WTC11 (cell line): ENCODE results near the gene C2orf15. TPM values are rescaled to one million over a fixed set of nuclear protein-coding genes. Genes with fewer than 3 reads are reported as not detected.

Experiments
- ATAC-seq: fragments of 200-7000 bp; cut with Tn5 transposase; 2 replicates; pipeline ENCODE4 v1.10.0; 2021; ENCODE audit warnings: mild to moderate bottlenecking, moderate library complexity
- CTCF ChIA-PET: fragments of 300-600 bp; sonication (Branson Sonifier 250); formaldehyde crosslinking; loops from one replicate; lab custom pipeline; 2021; ENCODE audit warnings: antibody characterized with exemption; lab: Charles Lee
- POLR2A ChIA-PET: fragments of 350-600 bp; sonication (Branson Sonifier 250); formaldehyde crosslinking; loops from one replicate; lab custom pipeline; 2021; ENCODE audit warnings: antibody characterized with exemption; lab: Charles Lee
- DNase-seq: peaks from one replicate; pipeline ENCODE4 v3.0.0; 2021; ENCODE audit warnings: low spot score
- H3K27ac Mint-ChIP-seq: 2 replicates; pipeline ENCODE4 v1.8.0; 2021; ENCODE audit warnings: mixed read lengths
- H3K27me3 Mint-ChIP-seq: 2 replicates; pipeline ENCODE4 v1.8.0; 2021; ENCODE audit warnings: low read depth, mild to moderate bottlenecking, moderate library complexity, mixed read lengths
- H3K36me3 Mint-ChIP-seq: 2 replicates; pipeline ENCODE4 v1.8.0; 2021; ENCODE audit warnings: mixed read lengths
- H3K4me1 Mint-ChIP-seq: 2 replicates; pipeline ENCODE4 v1.8.0; 2022; ENCODE audit warnings: mixed read lengths
- H3K4me3 Mint-ChIP-seq: 2 replicates; pipeline ENCODE4 v1.8.0; 2021; ENCODE audit warnings: mild to moderate bottlenecking, moderate library complexity, mixed read lengths
- H3K9me3 Mint-ChIP-seq: 2 replicates; pipeline ENCODE4 v1.8.0; 2021; ENCODE audit warnings: mixed read lengths
- GTF2I ChIP-seq: fragments of 250-450 bp; sonication (Bioruptor Pico); conservative IDR thresholded peaks from 2 replicates; pipeline ENCODE4 v1.4.0; 2021; ENCODE audit warnings: mild to moderate bottlenecking
- MXD4 ChIP-seq: fragments of 250-450 bp; sonication (Bioruptor Pico); IDR thresholded peaks from 2 replicates; pipeline ENCODE4 v1.8.0; 2021; ENCODE audit warnings: mild to moderate bottlenecking, moderate library complexity, borderline replicate concordance
- NR1H2 ChIP-seq: sonication (generic); formaldehyde crosslinking; IDR thresholded peaks from 2 replicates; pipeline ENCODE4 v1.9.0; 2021; ENCODE audit warnings: mild to moderate bottlenecking, moderate library complexity, missing genetic modification reagents
- OVOL2 ChIP-seq: fragments of 250-450 bp; sonication (Bioruptor Pico); IDR thresholded peaks from 2 replicates; pipeline ENCODE4 v1.9.0; 2021; ENCODE audit warnings: mild to moderate bottlenecking, borderline replicate concordance
- ZNF138 ChIP-seq: sonication (generic); formaldehyde crosslinking; conservative IDR thresholded peaks from 2 replicates; pipeline ENCODE4 v1.8.1; 2022; ENCODE audit warnings: mild to moderate bottlenecking, moderate library complexity, missing genetic modification reagents
- ZNF317 ChIP-seq: sonication (generic); formaldehyde crosslinking; IDR thresholded peaks from 2 replicates; pipeline ENCODE4 v1.8.1; 2023; ENCODE audit warnings: low read depth, mild to moderate bottlenecking, moderate library complexity, missing genetic modification reagents, borderline replicate concordance
- ZNF396 ChIP-seq: fragments of 250-450 bp; sonication (Bioruptor Pico); IDR thresholded peaks from 2 replicates; pipeline ENCODE4 v1.8.0; 2021; ENCODE audit warnings: mild to moderate bottlenecking, moderate library complexity, borderline replicate concordance
- total RNA-seq: library from RNA; stranded (reverse); gene quantifications from 3 replicates; pipeline ENCODE4 v1.2.3, GENCODE V29; 2021
- TF ChIP-seq, protein P1 (sequence below): sonication (generic); formaldehyde crosslinking; IDR thresholded peaks from 2 replicates; pipeline ENCODE4 v1.8.0; 2023; ENCODE audit warnings: missing genetic modification reagents, mild to moderate bottlenecking, borderline replicate concordance
- TF ChIP-seq, protein P2 (sequence below): sonication (generic); formaldehyde crosslinking; conservative IDR thresholded peaks from 2 replicates; pipeline ENCODE4 v1.8.1; 2023; ENCODE audit warnings: mild to moderate bottlenecking, low read depth, missing genetic modification reagents, moderate library complexity
- TF ChIP-seq, protein P3 (sequence below): sonication (generic); formaldehyde crosslinking; IDR thresholded peaks from 2 replicates; pipeline ENCODE4 v1.8.1; 2022; ENCODE audit warnings: low read depth, missing genetic modification reagents, borderline replicate concordance
- TF ChIP-seq, protein P4 (sequence below): sonication (generic); formaldehyde crosslinking; IDR thresholded peaks from 2 replicates; pipeline ENCODE4 v1.8.0; 2022; ENCODE audit warnings: mild to moderate bottlenecking, missing genetic modification reagents
- TF ChIP-seq, protein P5 (sequence below): fragments of 250-450 bp; sonication (Bioruptor Pico); IDR thresholded peaks from 2 replicates; pipeline ENCODE4 v1.9.0; 2021; ENCODE audit warnings: mild to moderate bottlenecking
- TF ChIP-seq, protein P6 (sequence below): sonication (generic); formaldehyde crosslinking; IDR thresholded peaks from 2 replicates; pipeline ENCODE4 v1.8.0; 2022; ENCODE audit warnings: mild to moderate bottlenecking, missing genetic modification reagents
- TF ChIP-seq, protein P7 (sequence below): sonication (generic); formaldehyde crosslinking; IDR thresholded peaks from 2 replicates; pipeline ENCODE4 v1.8.1; 2023; ENCODE audit warnings: mild to moderate bottlenecking, missing genetic modification reagents, borderline replicate concordance

Gene C2orf15
- total RNA-seq, 1 experiment from 2014 or later, result 6.1 TPM

DNA sequence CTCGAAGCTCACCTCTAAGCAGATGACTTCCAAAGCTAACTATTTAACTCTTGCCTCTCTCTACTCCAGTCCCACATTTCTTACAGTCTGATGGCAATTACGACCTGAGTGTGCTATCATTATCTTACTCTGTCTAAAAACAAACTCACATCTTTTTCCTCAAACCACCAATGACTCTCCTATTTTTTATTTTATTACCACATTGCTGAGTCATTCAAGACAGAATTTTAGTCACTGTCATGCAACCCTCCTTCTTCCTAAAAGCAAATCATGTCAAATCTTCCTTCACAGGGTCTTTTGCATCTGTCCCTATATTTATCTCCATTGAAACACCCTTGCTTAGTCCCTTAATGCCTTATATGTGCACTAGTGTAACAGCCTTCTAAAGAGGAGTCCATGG, 34.6 kb upstream of the C2orf15 start:
- no peaks in the 10 kb centered on the region for H3K36me3 Mint-ChIP-seq
- no peak overlapping the region for H3K4me3 Mint-ChIP-seq
- H3K9me3 Mint-ChIP-seq, result no peaks in the 10 kb centered on the region
- CTCF ChIA-PET, result no interaction called here
- DNase-seq (no peak), ATAC-seq (no peak)
- no peaks in the 10 kb centered on the region for H3K4me1 Mint-ChIP-seq
- TF ChIP-seq, protein P1, sequence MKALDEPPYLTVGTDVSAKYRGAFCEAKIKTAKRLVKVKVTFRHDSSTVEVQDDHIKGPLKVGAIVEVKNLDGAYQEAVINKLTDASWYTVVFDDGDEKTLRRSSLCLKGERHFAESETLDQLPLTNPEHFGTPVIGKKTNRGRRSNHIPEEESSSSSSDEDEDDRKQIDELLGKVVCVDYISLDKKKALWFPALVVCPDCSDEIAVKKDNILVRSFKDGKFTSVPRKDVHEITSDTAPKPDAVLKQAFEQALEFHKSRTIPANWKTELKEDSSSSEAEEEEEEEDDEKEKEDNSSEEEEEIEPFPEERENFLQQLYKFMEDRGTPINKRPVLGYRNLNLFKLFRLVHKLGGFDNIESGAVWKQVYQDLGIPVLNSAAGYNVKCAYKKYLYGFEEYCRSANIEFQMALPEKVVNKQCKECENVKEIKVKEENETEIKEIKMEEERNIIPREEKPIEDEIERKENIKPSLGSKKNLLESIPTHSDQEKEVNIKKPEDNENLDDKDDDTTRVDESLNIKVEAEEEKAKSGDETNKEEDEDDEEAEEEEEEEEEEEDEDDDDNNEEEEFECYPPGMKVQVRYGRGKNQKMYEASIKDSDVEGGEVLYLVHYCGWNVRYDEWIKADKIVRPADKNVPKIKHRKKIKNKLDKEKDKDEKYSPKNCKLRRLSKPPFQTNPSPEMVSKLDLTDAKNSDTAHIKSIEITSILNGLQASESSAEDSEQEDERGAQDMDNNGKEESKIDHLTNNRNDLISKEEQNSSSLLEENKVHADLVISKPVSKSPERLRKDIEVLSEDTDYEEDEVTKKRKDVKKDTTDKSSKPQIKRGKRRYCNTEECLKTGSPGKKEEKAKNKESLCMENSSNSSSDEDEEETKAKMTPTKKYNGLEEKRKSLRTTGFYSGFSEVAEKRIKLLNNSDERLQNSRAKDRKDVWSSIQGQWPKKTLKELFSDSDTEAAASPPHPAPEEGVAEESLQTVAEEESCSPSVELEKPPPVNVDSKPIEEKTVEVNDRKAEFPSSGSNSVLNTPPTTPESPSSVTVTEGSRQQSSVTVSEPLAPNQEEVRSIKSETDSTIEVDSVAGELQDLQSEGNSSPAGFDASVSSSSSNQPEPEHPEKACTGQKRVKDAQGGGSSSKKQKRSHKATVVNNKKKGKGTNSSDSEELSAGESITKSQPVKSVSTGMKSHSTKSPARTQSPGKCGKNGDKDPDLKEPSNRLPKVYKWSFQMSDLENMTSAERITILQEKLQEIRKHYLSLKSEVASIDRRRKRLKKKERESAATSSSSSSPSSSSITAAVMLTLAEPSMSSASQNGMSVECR (CRISPR knock-in tag), result no peak
- TF ChIP-seq ZNF396 (CRISPR knock-in tag) (no peak), ZNF317 (CRISPR knock-in tag) (no peak)
- H3K27ac Mint-ChIP-seq, result no peak overlapping the region
- POLR2A ChIA-PET, result no interaction called here
- H3K27me3 Mint-ChIP-seq, result no peaks in the 10 kb centered on the region

DNA sequence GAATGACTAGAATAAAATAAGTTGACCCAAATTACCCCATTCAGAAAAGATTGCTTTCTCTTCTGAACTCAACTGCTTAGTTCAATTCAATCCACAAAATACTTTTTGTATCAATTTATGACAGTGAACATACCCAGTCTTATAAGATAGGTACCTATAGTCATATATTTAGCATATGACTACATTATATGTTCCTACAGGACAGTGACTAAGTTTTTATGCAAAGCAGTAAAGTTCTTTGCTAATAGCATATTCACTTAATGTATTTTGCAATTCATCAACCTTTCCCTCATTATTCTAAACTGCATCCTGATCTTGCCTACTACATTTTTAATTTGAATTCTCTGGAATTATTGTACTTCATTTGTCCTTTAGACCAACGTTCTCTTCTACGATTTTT, 30.3 kb upstream of the C2orf15 start:
- no peak overlapping the region for H3K4me3 Mint-ChIP-seq
- TF ChIP-seq, protein P2, sequence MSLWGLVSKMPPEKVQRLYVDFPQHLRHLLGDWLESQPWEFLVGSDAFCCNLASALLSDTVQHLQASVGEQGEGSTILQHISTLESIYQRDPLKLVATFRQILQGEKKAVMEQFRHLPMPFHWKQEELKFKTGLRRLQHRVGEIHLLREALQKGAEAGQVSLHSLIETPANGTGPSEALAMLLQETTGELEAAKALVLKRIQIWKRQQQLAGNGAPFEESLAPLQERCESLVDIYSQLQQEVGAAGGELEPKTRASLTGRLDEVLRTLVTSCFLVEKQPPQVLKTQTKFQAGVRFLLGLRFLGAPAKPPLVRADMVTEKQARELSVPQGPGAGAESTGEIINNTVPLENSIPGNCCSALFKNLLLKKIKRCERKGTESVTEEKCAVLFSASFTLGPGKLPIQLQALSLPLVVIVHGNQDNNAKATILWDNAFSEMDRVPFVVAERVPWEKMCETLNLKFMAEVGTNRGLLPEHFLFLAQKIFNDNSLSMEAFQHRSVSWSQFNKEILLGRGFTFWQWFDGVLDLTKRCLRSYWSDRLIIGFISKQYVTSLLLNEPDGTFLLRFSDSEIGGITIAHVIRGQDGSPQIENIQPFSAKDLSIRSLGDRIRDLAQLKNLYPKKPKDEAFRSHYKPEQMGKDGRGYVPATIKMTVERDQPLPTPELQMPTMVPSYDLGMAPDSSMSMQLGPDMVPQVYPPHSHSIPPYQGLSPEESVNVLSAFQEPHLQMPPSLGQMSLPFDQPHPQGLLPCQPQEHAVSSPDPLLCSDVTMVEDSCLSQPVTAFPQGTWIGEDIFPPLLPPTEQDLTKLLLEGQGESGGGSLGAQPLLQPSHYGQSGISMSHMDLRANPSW (CRISPR knock-in tag), result no peak
- no peak for TF ChIP-seq OVOL2 (CRISPR knock-in tag)
- TF ChIP-seq, protein P3, sequence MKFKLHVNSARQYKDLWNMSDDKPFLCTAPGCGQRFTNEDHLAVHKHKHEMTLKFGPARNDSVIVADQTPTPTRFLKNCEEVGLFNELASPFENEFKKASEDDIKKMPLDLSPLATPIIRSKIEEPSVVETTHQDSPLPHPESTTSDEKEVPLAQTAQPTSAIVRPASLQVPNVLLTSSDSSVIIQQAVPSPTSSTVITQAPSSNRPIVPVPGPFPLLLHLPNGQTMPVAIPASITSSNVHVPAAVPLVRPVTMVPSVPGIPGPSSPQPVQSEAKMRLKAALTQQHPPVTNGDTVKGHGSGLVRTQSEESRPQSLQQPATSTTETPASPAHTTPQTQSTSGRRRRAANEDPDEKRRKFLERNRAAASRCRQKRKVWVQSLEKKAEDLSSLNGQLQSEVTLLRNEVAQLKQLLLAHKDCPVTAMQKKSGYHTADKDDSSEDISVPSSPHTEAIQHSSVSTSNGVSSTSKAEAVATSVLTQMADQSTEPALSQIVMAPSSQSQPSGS (CRISPR knock-in tag), result no peak
- TF ChIP-seq, protein P4, sequence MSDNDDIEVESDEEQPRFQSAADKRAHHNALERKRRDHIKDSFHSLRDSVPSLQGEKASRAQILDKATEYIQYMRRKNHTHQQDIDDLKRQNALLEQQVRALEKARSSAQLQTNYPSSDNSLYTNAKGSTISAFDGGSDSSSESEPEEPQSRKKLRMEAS (CRISPR knock-in tag), result no peak
- TF ChIP-seq GTF2I (CRISPR knock-in tag), result no peak
- TF ChIP-seq, protein P5, sequence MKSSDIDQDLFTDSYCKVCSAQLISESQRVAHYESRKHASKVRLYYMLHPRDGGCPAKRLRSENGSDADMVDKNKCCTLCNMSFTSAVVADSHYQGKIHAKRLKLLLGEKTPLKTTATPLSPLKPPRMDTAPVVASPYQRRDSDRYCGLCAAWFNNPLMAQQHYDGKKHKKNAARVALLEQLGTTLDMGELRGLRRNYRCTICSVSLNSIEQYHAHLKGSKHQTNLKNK (CRISPR knock-in tag), result no peak
- TF ChIP-seq, protein P6, sequence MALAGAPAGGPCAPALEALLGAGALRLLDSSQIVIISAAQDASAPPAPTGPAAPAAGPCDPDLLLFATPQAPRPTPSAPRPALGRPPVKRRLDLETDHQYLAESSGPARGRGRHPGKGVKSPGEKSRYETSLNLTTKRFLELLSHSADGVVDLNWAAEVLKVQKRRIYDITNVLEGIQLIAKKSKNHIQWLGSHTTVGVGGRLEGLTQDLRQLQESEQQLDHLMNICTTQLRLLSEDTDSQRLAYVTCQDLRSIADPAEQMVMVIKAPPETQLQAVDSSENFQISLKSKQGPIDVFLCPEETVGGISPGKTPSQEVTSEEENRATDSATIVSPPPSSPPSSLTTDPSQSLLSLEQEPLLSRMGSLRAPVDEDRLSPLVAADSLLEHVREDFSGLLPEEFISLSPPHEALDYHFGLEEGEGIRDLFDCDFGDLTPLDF (CRISPR knock-in tag), result no peak
- TF ChIP-seq ZNF138 (CRISPR knock-in tag), result no peak
- no peak for TF ChIP-seq MXD4 (CRISPR knock-in tag)
- TF ChIP-seq NR1H2 (CRISPR knock-in tag), result no peak
- TF ChIP-seq, protein P7, sequence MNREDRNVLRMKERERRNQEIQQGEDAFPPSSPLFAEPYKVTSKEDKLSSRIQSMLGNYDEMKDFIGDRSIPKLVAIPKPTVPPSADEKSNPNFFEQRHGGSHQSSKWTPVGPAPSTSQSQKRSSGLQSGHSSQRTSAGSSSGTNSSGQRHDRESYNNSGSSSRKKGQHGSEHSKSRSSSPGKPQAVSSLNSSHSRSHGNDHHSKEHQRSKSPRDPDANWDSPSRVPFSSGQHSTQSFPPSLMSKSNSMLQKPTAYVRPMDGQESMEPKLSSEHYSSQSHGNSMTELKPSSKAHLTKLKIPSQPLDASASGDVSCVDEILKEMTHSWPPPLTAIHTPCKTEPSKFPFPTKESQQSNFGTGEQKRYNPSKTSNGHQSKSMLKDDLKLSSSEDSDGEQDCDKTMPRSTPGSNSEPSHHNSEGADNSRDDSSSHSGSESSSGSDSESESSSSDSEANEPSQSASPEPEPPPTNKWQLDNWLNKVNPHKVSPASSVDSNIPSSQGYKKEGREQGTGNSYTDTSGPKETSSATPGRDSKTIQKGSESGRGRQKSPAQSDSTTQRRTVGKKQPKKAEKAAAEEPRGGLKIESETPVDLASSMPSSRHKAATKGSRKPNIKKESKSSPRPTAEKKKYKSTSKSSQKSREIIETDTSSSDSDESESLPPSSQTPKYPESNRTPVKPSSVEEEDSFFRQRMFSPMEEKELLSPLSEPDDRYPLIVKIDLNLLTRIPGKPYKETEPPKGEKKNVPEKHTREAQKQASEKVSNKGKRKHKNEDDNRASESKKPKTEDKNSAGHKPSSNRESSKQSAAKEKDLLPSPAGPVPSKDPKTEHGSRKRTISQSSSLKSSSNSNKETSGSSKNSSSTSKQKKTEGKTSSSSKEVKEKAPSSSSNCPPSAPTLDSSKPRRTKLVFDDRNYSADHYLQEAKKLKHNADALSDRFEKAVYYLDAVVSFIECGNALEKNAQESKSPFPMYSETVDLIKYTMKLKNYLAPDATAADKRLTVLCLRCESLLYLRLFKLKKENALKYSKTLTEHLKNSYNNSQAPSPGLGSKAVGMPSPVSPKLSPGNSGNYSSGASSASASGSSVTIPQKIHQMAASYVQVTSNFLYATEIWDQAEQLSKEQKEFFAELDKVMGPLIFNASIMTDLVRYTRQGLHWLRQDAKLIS (CRISPR knock-in tag), result no peak
- TF ChIP-seq, protein P1 (CRISPR knock-in tag), result no peak
- no peaks in the 10 kb centered on the region for H3K36me3 Mint-ChIP-seq
- H3K4me1 Mint-ChIP-seq, result peaks cover 2% of the 10 kb centered on the region; the same call in 1 of the 2 replicates
- ATAC-seq, result no peak
- H3K27me3 Mint-ChIP-seq, result no peaks in the 10 kb centered on the region
- ChIA-PET POLR2A (no interaction called here), CTCF (no interaction called here)
- no peak for DNase-seq
- H3K9me3 Mint-ChIP-seq, result no peaks in the 10 kb centered on the region
- no peak overlapping the region for H3K27ac Mint-ChIP-seq
